Fibroblast of upper back skin (primary cell): ENCODE measurements around the gene PDZD2.

Experiments
- DNase-seq: peaks from one replicate; pipeline ENCODE4 v3.0.0-alpha.2; 2013

Gene PDZD2

DNA sequence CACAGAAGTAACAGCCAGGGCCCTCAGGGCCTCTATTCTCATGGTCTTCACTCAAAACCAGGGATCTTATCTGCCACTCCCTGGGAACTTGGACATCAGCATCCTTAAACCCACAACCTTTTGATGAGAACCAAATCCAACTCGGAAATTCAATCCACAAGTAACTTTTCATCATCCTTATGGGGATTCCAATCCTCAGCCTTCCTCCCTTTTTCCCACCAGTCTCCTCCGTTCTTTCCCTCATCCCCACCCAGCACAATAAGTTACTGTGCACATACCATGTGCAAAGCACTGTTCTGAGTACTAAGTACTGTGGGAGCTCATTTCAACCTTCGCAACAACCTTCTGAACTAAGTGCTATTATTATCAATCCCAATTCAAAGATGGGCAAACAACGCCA lies 518.1 kb downstream of the PDZD2 start:
- DNase-seq, result no peak

- no peak for DNase-seq
These were observed 519.7 kb downstream of the PDZD2 start for GRCh38 chr5:32158679-32158975.

DNA sequence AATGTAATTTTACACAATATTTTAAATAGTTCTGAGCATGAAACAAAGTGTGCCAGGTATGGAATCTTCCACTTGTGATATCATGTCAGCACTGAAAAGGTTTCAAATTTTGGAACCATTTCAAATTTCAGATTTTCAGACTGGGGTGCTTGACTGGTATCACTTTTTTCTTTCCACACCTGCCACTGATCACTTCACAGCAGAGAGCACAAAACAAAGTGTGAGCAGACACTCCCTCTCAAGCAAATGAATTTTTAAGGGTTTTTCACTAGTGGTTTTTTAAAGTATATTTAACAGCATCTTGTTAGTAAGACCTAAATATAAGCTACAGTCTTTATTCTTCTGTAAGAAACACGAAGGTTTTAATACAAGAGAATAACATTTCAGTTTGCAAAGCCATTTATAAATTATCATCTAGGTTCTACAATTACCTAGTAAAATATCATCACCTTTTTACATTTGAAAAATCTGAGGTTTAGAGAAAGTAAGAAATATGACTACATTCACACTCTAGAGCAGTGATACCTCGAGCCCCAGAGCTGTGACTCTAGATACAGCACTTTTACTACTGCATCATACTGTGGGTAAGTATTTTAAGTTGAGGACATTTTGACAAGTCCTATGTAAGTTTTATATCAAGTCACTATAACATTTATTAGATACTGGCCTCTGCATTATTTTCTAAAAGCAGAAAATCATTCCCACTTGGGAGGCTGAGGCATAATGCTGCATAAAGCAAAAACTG lies 520.6 kb downstream of the PDZD2 start:
- DNase-seq, result no peak

DNA sequence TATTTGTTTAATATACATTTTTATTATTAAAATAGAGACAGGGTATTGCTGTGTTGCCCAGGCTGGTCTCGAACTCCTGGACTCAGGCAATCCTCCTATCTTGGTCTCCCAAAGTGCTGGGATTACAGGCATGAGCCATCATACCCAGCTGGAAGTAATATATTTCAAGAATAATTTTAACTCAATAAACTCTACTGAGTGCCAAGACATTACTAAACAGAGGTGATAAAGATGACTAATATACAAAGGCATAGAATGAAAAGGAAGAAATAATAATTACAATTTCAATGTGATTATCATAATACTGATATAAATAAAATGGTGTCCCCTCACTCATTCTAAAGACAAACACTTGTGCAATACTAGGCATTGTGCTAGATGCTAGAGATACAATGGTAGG lies 521.3 kb downstream of the PDZD2 start:
- no peak for DNase-seq
